Superior temporal gyrus (tissue), 1 donor: Measurements from ENCODE around the gene TGIF1.
A peak's percentile ranks its signal among the peaks of the same experiment; 100 is the strongest.

ENCODE experiments used
- DNase-seq: peaks from one replicate; pipeline ENCODE4 v3.0.0-alpha.2; 2016; ENCODE audit errors: extremely low spot score

The TGIF1 gene

GRCh38 chr18:3429121-3429520 is 20.9 kb upstream of the TGIF1 start:
- no peak for DNase-seq

- no peak for DNase-seq
Observed at GRCh38 chr18:3434685-3435084, 15.3 kb upstream of the TGIF1 start.

- DNase-seq: no peak
Observed at GRCh38 chr18:3440341-3440740, 9.6 kb upstream of the TGIF1 start.

- DNase-seq: peak; percentile 68
Observed at GRCh38 chr18:3441290-3441689, 8.7 kb upstream of the TGIF1 start.

GRCh38 chr18:3442919-3443318 is 7.1 kb upstream of the TGIF1 start:
- no peak for DNase-seq

- peak; percentile 4 for DNase-seq
Observed at GRCh38 chr18:3444296-3444695, 5.7 kb upstream of the TGIF1 start.

GRCh38 chr18:3444954-3445353 is 5.0 kb upstream of the TGIF1 start:
- peak; percentile 2 for DNase-seq

- DNase-seq: no peak
Observed at GRCh38 chr18:3447068-3447894, 2.7 kb upstream of the TGIF1 start.

GRCh38 chr18:3447895-3448837 is 1.8 kb upstream of the TGIF1 start:
- peak; percentile 89 for DNase-seq

GRCh38 chr18:3448838-3449511 is 997 bp upstream of the TGIF1 start:
- peak; percentile 72 for DNase-seq

GRCh38 chr18:3449512-3450011 is 410 bp upstream of the TGIF1 start:
- no peak for DNase-seq

- DNase-seq: no peak
Observed at GRCh38 chr18:3450799-3451182, 819 bp downstream of the TGIF1 start.

- peak; percentile 88 for DNase-seq
Observed at GRCh38 chr18:3451183-3451988, 1.4 kb downstream of the TGIF1 start.

GRCh38 chr18:3451989-3452749 is 2.2 kb downstream of the TGIF1 start:
- no peak for DNase-seq

GRCh38 chr18:3452750-3453539 is 3.0 kb downstream of the TGIF1 start:
- DNase-seq: no peak

- DNase-seq: peak; percentile 65
Observed at GRCh38 chr18:3453540-3454364, 3.8 kb downstream of the TGIF1 start.

- peak; percentile 74 for DNase-seq
Observed at GRCh38 chr18:3454365-3455089, 4.6 kb downstream of the TGIF1 start.

GRCh38 chr18:3455090-3455635 is 5.2 kb downstream of the TGIF1 start:
- no peak for DNase-seq
